BLaER1 (cell line): ENCODE data around the gene GABBR2.

Experiments
- H3K27ac ChIP-seq: shearing (Covaris generic); formaldehyde crosslinking; 2 replicates; pipeline ENCODE4 v1.8.1; 2022
- H3K27me3 ChIP-seq: shearing (Covaris generic); formaldehyde crosslinking; 2 replicates; pipeline ENCODE4 v1.8.1; 2022
- H3K36me3 ChIP-seq: shearing (Covaris generic); formaldehyde crosslinking; 2 replicates; pipeline ENCODE4 v1.8.1; 2022
- H3K4me1 ChIP-seq: shearing (Covaris generic); formaldehyde crosslinking; 2 replicates; pipeline ENCODE4 v1.8.1; 2022
- H3K4me2 ChIP-seq: shearing (Covaris generic); formaldehyde crosslinking; 2 replicates; pipeline ENCODE4 v1.8.1; 2022
- H3K4me3 ChIP-seq: shearing (Covaris generic); formaldehyde crosslinking; 2 replicates; pipeline ENCODE4 v1.8.1; 2022
- H3K9ac ChIP-seq: shearing (Covaris generic); formaldehyde crosslinking; 2 replicates; pipeline ENCODE4 v1.8.1; 2022
- H3K9me3 ChIP-seq: shearing (Covaris generic); formaldehyde crosslinking; 2 replicates; pipeline ENCODE4 v1.8.1; 2022
- H4K20me1 ChIP-seq: shearing (Covaris generic); formaldehyde crosslinking; 2 replicates; pipeline ENCODE4 v1.8.1; 2022
- Cebpa-rat ChIP-seq: shearing (Covaris generic); IDR thresholded peaks from 2 replicates; pipeline ENCODE4 v1.8.1; 2022

Gene GABBR2

GRCh38 chr9:98742325-98743280 lies 33.9 kb upstream of the GABBR2 start:
- no peak overlapping the region for H3K27ac ChIP-seq
- peaks cover 65% of the 10 kb centered on the region for H3K36me3 ChIP-seq
- no peak overlapping the region for H3K4me2 ChIP-seq
- H4K20me1 ChIP-seq: no peaks in the 10 kb centered on the region
- no peaks in the 10 kb centered on the region for H3K27me3 ChIP-seq
- H3K9me3 ChIP-seq: peaks cover 10% of the 10 kb centered on the region
- TF ChIP-seq Cebpa-rat: no peak
- no peak overlapping the region for H3K9ac ChIP-seq
- peaks cover 15% of the 10 kb centered on the region for H3K4me1 ChIP-seq
- no peak overlapping the region for H3K4me3 ChIP-seq

- H3K4me2 ChIP-seq: no peak overlapping the region
- H3K27ac ChIP-seq: no peak overlapping the region
- no peak overlapping the region for H3K9ac ChIP-seq
- peaks cover 10% of the 10 kb centered on the region for H3K9me3 ChIP-seq
- no peak for TF ChIP-seq Cebpa-rat
- no peak overlapping the region for H3K4me3 ChIP-seq
- H3K27me3 ChIP-seq: no peaks in the 10 kb centered on the region
- H4K20me1 ChIP-seq: no peaks in the 10 kb centered on the region
- H3K4me1 ChIP-seq: peaks cover 33% of the 10 kb centered on the region
- H3K36me3 ChIP-seq: peaks cover 52% of the 10 kb centered on the region
Measured at GRCh38 chr9:98740226-98740881, 31.6 kb upstream of the GABBR2 start.

- H3K4me3 ChIP-seq: no peak overlapping the region
- TF ChIP-seq Cebpa-rat: no peak
- peaks cover 10% of the 10 kb centered on the region for H3K9me3 ChIP-seq
- H3K36me3 ChIP-seq: peaks cover 52% of the 10 kb centered on the region
- no peaks in the 10 kb centered on the region for H4K20me1 ChIP-seq
- no peak overlapping the region for H3K27ac ChIP-seq
- peaks cover 41% of the 10 kb centered on the region for H3K4me1 ChIP-seq
- H3K27me3 ChIP-seq: no peaks in the 10 kb centered on the region
- no peak overlapping the region for H3K9ac ChIP-seq
- H3K4me2 ChIP-seq: no peak overlapping the region
Measured at GRCh38 chr9:98738741-98739140, 30.0 kb upstream of the GABBR2 start.

- Histone ChIP-seq H3K9ac (peak overlapping the region; percentile 54; the same call in 1 of the 2 replicates), H3K27ac (peak overlapping the region; percentile 58), H4K20me1 (no peaks in the 10 kb centered on the region), H3K27me3 (no peaks in the 10 kb centered on the region), H3K4me3 (no peak overlapping the region; the same call in 1 of the 2 replicates), H3K4me2 (peak overlapping the region; percentile 66), H3K36me3 (peaks cover 47% of the 10 kb centered on the region), H3K4me1 (peaks cover 60% of the 10 kb centered on the region), H3K9me3 (peaks cover 10% of the 10 kb centered on the region)
- no peak for TF ChIP-seq Cebpa-rat
Measured at GRCh38 chr9:98736226-98736625, 27.5 kb upstream of the GABBR2 start.

- Histone ChIP-seq H3K9me3 (no peaks in the 10 kb centered on the region; the same call in 1 of the 2 replicates), H3K27ac (peak overlapping the region; percentile 71; the same call in 1 of the 2 replicates), H3K4me3 (0 out of 2 replicates have a peak overlapping the region, but pooled peaks have one; percentile 16), H3K27me3 (no peaks in the 10 kb centered on the region), H4K20me1 (no peaks in the 10 kb centered on the region), H3K4me2 (peak overlapping the region; percentile 89), H3K4me1 (peaks cover 94% of the 10 kb centered on the region), H3K36me3 (peaks cover 31% of the 10 kb centered on the region), H3K9ac (peak overlapping the region; percentile 39; the same call in 1 of the 2 replicates)
- TF ChIP-seq Cebpa-rat: no peak
Measured at GRCh38 chr9:98732801-98733200, 24.1 kb upstream of the GABBR2 start.

- Histone ChIP-seq H3K4me1 (peaks cover 100% of the 10 kb centered on the region), H3K4me3 (peak overlapping the region; percentile 16; the same call in 1 of the 2 replicates), H3K4me2 (peak overlapping the region; percentile 89), H3K9ac (peak overlapping the region; percentile 39), H3K36me3 (peaks cover 31% of the 10 kb centered on the region), H3K27me3 (no peaks in the 10 kb centered on the region), H3K27ac (peak overlapping the region; percentile 71), H3K9me3 (no peaks in the 10 kb centered on the region), H4K20me1 (no peaks in the 10 kb centered on the region)
- TF ChIP-seq Cebpa-rat: no peak
Measured at GRCh38 chr9:98732091-98732490, 23.4 kb upstream of the GABBR2 start.

GRCh38 chr9:98730871-98731270 lies 22.1 kb upstream of the GABBR2 start:
- no peak for TF ChIP-seq Cebpa-rat
- Histone ChIP-seq H3K9me3 (no peaks in the 10 kb centered on the region), H3K27me3 (no peaks in the 10 kb centered on the region), H3K4me3 (no peak overlapping the region), H4K20me1 (no peaks in the 10 kb centered on the region), H3K4me2 (peak overlapping the region; percentile 89), H3K27ac (peak overlapping the region; percentile 71), H3K9ac (no peak overlapping the region), H3K4me1 (peaks cover 100% of the 10 kb centered on the region), H3K36me3 (peaks cover 28% of the 10 kb centered on the region)

GRCh38 chr9:98728500-98728899 lies 19.8 kb upstream of the GABBR2 start:
- H3K4me3 ChIP-seq: no peak overlapping the region
- no peaks in the 10 kb centered on the region; the same call in 1 of the 2 replicates for H3K9me3 ChIP-seq
- TF ChIP-seq Cebpa-rat: no peak
- peak overlapping the region; percentile 35 for H3K27ac ChIP-seq
- no peaks in the 10 kb centered on the region for H3K27me3 ChIP-seq
- H3K4me2 ChIP-seq: peak overlapping the region; percentile 89
- H4K20me1 ChIP-seq: no peaks in the 10 kb centered on the region
- H3K9ac ChIP-seq: no peak overlapping the region
- H3K36me3 ChIP-seq: peaks cover 5% of the 10 kb centered on the region
- H3K4me1 ChIP-seq: peaks cover 100% of the 10 kb centered on the region

- Histone ChIP-seq H3K9me3 (no peaks in the 10 kb centered on the region; the same call in 1 of the 2 replicates), H3K4me1 (peaks cover 100% of the 10 kb centered on the region), H3K36me3 (no peaks in the 10 kb centered on the region), H3K9ac (no peak overlapping the region), H4K20me1 (no peaks in the 10 kb centered on the region), H3K27me3 (no peaks in the 10 kb centered on the region), H3K27ac (peak overlapping the region; percentile 35), H3K4me2 (peak overlapping the region; percentile 89), H3K4me3 (no peak overlapping the region)
- no peak for TF ChIP-seq Cebpa-rat
Measured at GRCh38 chr9:98727428-98727827, 18.7 kb upstream of the GABBR2 start.

- H3K27ac ChIP-seq: peak overlapping the region; percentile 83
- no peaks in the 10 kb centered on the region for H3K27me3 ChIP-seq
- peak overlapping the region; percentile 30; the same call in 1 of the 2 replicates for H3K4me3 ChIP-seq
- peaks cover 96% of the 10 kb centered on the region for H3K4me1 ChIP-seq
- no peaks in the 10 kb centered on the region; the same call in 1 of the 2 replicates for H3K9me3 ChIP-seq
- H4K20me1 ChIP-seq: no peaks in the 10 kb centered on the region
- TF ChIP-seq Cebpa-rat: no peak
- H3K9ac ChIP-seq: peak overlapping the region; percentile 34
- peak overlapping the region; percentile 89 for H3K4me2 ChIP-seq
- no peaks in the 10 kb centered on the region for H3K36me3 ChIP-seq
Measured at GRCh38 chr9:98726735-98727134, 18.0 kb upstream of the GABBR2 start.
